Endothelial cell of umbilical vein (primary cell): ENCODE results near the gene SAXO1. TPM values are rescaled to one million over a fixed set of nuclear protein-coding genes. Genes with fewer than 3 reads are reported as not detected.

Source experiments
- BruUV-seq: library from RNA; stranded (reverse); fragments of 400-500 nt; replicated peaks from 2 replicates; lab custom pipeline; 2021; lab: Mats Ljungman, UMichigan
- CTCF ChIA-PET: fragments of 300-600, 350-600 bp; sonication (Branson Sonifier 250); formaldehyde crosslinking; loops from one replicate; lab custom pipeline; 2021; ENCODE audit warnings: antibody characterized with exemption, inconsistent platforms; lab: Charles Lee
- POLR2A ChIA-PET: fragments of 300-600, 350-600 bp; sonication (Branson Sonifier 250); formaldehyde crosslinking; loops from one replicate; lab custom pipeline; 2021; ENCODE audit warnings: antibody characterized with exemption, inconsistent platforms; lab: Charles Lee
- DNase-seq: peaks from one replicate; pipeline ENCODE4 v3.0.0-alpha.2; 2011; ENCODE audit warnings: low read depth, low spot score
- FAIRE-seq: peaks from 2 replicates; lab custom pipeline; 2011; peaks lifted over from hg19 to GRCh38; lab: Jason Lieb, UNC
- H2AFZ ChIP-seq: 2 replicates; pipeline ENCODE4 v1.6.0; 2012; ENCODE audit warnings: low read depth, low read length, control low read depth, inconsistent platforms
- H3K27ac ChIP-seq: 2 replicates; pipeline ENCODE4 v1.5.1; 2011; ENCODE audit warnings: low read depth, mild to moderate bottlenecking, control low read depth, low read length, moderate library complexity; ENCODE audit not compliant: insufficient read depth
- H3K27me3 ChIP-seq, 2 experiments: 2 replicates each; pipeline versions ENCODE4 v1.6.0 to v1.6.1; 2011; ENCODE audit warnings: low read length in 2 of 2, mixed read lengths in 1 of 2; ENCODE audit not compliant: control insufficient read depth in 2 of 2, insufficient read depth in 2 of 2
- H3K36me3 ChIP-seq, 2 experiments: 2 replicates in 1 of 2; 3 replicates in 1 of 2; pipeline ENCODE4 v1.5.1; 2011; ENCODE audit warnings: low read length in 2 of 2, mild to moderate bottlenecking in 1 of 2, moderate library complexity in 1 of 2; ENCODE audit not compliant: control insufficient read depth in 2 of 2, insufficient read depth in 2 of 2; ENCODE audit errors: extremely low read depth in 1 of 2
- H3K4me1 ChIP-seq: 3 replicates; pipeline ENCODE4 v1.5.1; 2011; ENCODE audit warnings: mild to moderate bottlenecking, low read length; ENCODE audit not compliant: control insufficient read depth, insufficient read depth; ENCODE audit errors: extremely low read depth
- H3K4me2 ChIP-seq: 2 replicates; pipeline ENCODE4 v1.6.1; 2011; ENCODE audit warnings: low read length, control low read depth, mixed read lengths; ENCODE audit not compliant: insufficient read depth
- H3K4me3 ChIP-seq, 3 experiments: fragments of 200-600 bp in 1 of 3; sonication (generic), shearing (Covaris generic) in 1 of 3; replicated peaks in 1 of 3; 2 replicates each; pipeline ENCODE4 v1.5.1; 2011 to 2016; ENCODE audit warnings: control low read depth in 3 of 3, low read length in 3 of 3, mild to moderate bottlenecking in 2 of 3, inconsistent platforms in 1 of 3, low read depth in 1 of 3, moderate library complexity in 1 of 3; ENCODE audit not compliant: insufficient read depth in 1 of 3
- H3K79me2 ChIP-seq: 2 replicates; pipeline ENCODE4 v1.6.0; 2012; ENCODE audit warnings: low read length, inconsistent platforms; ENCODE audit not compliant: control insufficient read depth, insufficient read depth
- H3K9ac ChIP-seq: replicated peaks from 2 replicates; pipeline ENCODE3; 2011; ENCODE audit warnings: low read length, control low read depth; ENCODE audit not compliant: insufficient read depth; ENCODE audit errors: extremely low read depth
- H3K9me1 ChIP-seq: replicated peaks from 3 replicates; pipeline ENCODE4 v1.6.0; 2011; ENCODE audit warnings: mild to moderate bottlenecking, low read length; ENCODE audit not compliant: control insufficient read depth, insufficient read depth; ENCODE audit errors: extremely low read depth
- H3K9me3 ChIP-seq: replicated peaks from 2 replicates; pipeline ENCODE4 v1.5.1; 2012; ENCODE audit warnings: low read length, inconsistent platforms; ENCODE audit not compliant: control insufficient read depth, insufficient read depth
- H4K20me1 ChIP-seq: replicated peaks from 2 replicates; pipeline ENCODE3; 2011; ENCODE audit warnings: mild to moderate bottlenecking, low read length; ENCODE audit not compliant: control insufficient read depth, insufficient read depth; ENCODE audit errors: extremely low read depth
- CTCF ChIP-seq, 2 donors: IDR thresholded peaks; 1 replicate in 1 of 2; 2 replicates in 1 of 2; pipeline ENCODE4 v1.5.1; 2011; ENCODE audit warnings: low read length in 2 of 2, mild to moderate bottlenecking in 2 of 2, moderate library complexity in 2 of 2, control low read depth in 1 of 2, inconsistent platforms in 1 of 2, low read depth in 1 of 2; ENCODE audit not compliant: insufficient read depth in 1 of 2; ENCODE audit errors: extremely low read depth in 1 of 2
- EZH2 ChIP-seq: IDR thresholded peaks from 2 replicates; pipeline ENCODE4 v1.6.1; 2012; ENCODE audit warnings: borderline replicate concordance, low read depth, mild to moderate bottlenecking, moderate library complexity, low read length, inconsistent platforms; ENCODE audit not compliant: severe bottlenecking
- FOS ChIP-seq: IDR thresholded peaks from 2 replicates; pipeline ENCODE4 v1.6.1; 2011; ENCODE audit warnings: mild to moderate bottlenecking, low read length, moderate library complexity, borderline replicate concordance; ENCODE audit not compliant: insufficient read depth
- GATA2 ChIP-seq: IDR thresholded peaks from 2 replicates; pipeline ENCODE4 v1.7.0; 2011; ENCODE audit warnings: low read depth, mild to moderate bottlenecking, moderate library complexity, mixed read lengths, low read length; ENCODE audit not compliant: insufficient read length, insufficient read depth
- MAX ChIP-seq: IDR thresholded peaks from 2 replicates; pipeline ENCODE4 v1.6.1; 2011; ENCODE audit not compliant: insufficient read depth, insufficient read length
- MYC ChIP-seq: IDR thresholded peaks from one replicate; pipeline ENCODE4 v1.6.1; 2011; ENCODE audit warnings: mild to moderate bottlenecking, low read depth, low read length
- POLR2A ChIP-seq: IDR thresholded peaks from 2 replicates; pipeline ENCODE4 v1.6.1; 2012; ENCODE audit warnings: low read depth, mild to moderate bottlenecking, control low read depth, low read length
- POLR2AphosphoS5 ChIP-seq: IDR thresholded peaks from 2 replicates; pipeline ENCODE4 v1.6.1; 2012; ENCODE audit warnings: low read depth, mild to moderate bottlenecking, control low read depth, low read length, moderate library complexity; ENCODE audit not compliant: insufficient read depth
- dilution Hi-C: fragments of 300-500 bp; cut with MboI; formaldehyde crosslinking; loops from one replicate; pipeline ENCODE4 v1.15.0; 2019; ENCODE audit warnings: low sequenced_read_pairs; ENCODE audit not compliant: extremely low pct_ligation_motif_present
- intact Hi-C: fragments of 100-400 bp; cut with micrococcal nuclease; formaldehyde crosslinking; loops from one replicate; pipeline ENCODE4 v1.10.0; 2022
- polyA plus RNA-seq, 4 experiments: library from polyadenylated mRNA; depleted of rRNA in 3 of 4; stranded (reverse) in 3 of 4; unstranded in 1 of 4; fragments of >200 nt; gene quantifications; 2 replicates each; pipeline versions ENCODE4 v1.2.1 to v1.2.3, GENCODE V29; 2011 to 2012; ENCODE audit warnings: missing spikeins in 1 of 4
- total RNA-seq: library from RNA; stranded (reverse); gene quantifications from 2 replicates; pipeline ENCODE4 v1.2.3, GENCODE V29; 2021

Gene SAXO1
- total and polyA plus RNA-seq, 2 donors (not counting 3 experiments of a cell fraction or from before 2014, with no cell fraction given) = not detected

DNA sequence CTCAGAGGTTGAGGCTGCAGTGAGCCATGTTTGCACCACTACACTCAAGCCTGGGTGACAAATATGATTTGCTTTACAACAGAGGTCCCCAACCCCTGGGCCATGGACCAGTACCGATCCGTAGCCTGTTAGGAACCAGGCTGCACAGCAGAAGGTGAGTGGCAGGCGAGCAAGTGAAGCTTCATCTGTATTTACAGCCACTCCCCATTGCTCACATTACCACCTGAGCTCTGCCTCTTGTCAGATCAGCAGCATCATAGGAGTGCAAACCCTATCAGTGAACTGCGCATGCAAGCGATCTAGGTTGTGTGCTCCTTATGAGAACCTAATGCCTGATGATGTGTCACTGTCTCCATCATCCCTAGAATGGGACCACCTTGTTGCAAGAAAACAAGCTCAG lies 42.5 kb downstream of the SAXO1 start:
- no TSS peak for BruUV-seq

DNA sequence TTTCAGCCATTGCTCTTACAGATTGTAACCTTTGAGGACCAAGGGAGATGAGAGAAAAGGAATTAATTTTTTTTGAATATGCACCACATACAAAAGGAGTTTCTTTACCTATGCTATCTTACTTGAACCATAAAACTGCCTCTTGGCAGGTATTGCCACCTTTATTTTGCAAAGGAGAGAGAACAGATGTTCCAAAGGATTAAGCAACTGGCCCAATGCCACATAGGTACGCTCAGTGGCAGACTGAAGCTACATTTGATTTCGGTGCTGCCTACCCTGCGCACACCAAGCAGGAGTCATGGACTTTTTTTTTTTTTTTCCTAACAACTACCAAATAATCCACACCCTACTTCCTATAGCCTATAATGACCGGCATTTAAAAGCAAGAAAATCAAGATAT lies 43.1 kb downstream of the SAXO1 start:
- intact Hi-C loops = no loop called here
- Histone ChIP-seq H3K27me3 (peaks cover 0 to 6% of the 10 kb centered on the region in 2 experiments), H3K9me3 (no peaks in the 10 kb centered on the region), H3K9me1 (no peaks in the 10 kb centered on the region), H3K9ac (no peak overlapping the region), H4K20me1 (no peaks in the 10 kb centered on the region), H3K36me3 (no peaks in the 10 kb centered on the region), H3K79me2 (no peaks in the 10 kb centered on the region), H3K4me3 (no peak overlapping the region), H3K27ac (no peak overlapping the region), H3K4me1 (no peaks in the 10 kb centered on the region), H2AFZ (no peak overlapping the region), H3K4me2 (no peak overlapping the region)
- no TSS peak for BruUV-seq
- ChIA-PET CTCF (interaction anchor here (1.4 kb wide), 1 partner anchor 17 kb away, joined by 3 read pairs; no protein-coding TSS in a partner anchor), POLR2A (interaction anchor here (0.7 kb wide), 1 partner anchor 10 kb away, joined by 3 read pairs; no protein-coding TSS in a partner anchor)
- TF ChIP-seq POLR2A (no peak), FOS (no peak), EZH2 (no peak), GATA2 (no peak), CTCF (IDR thresholded peaks at IDR 0.05; ENCODE audit: extremely low read depth in 1 of 2, insufficient read depth in 1 of 2, low read depth in 1 of 2, low read length in 2 of 2) (no peak), MAX (no peak), POLR2AphosphoS5 (no peak)
- FAIRE-seq = no peak
- dilution Hi-C loops = no loop called here
- DNase-seq = no peak

More for the DNA sequence above, 42.5 kb downstream of the SAXO1 start:
- FAIRE-seq (no peak), DNase-seq (no peak)
- dilution Hi-C loops (no loop called here), intact Hi-C loops (no loop called here)
- H3K9ac ChIP-seq = no peak overlapping the region
- H3K36me3 ChIP-seq = no peaks in the 10 kb centered on the region
- ChIA-PET POLR2A (no interaction called here), CTCF (no interaction called here)
- no peaks in the 10 kb centered on the region for H3K79me2 ChIP-seq
- TF ChIP-seq MYC = no peak
- no peak for TF ChIP-seq GATA2
- TF ChIP-seq CTCF (IDR thresholded peaks at IDR 0.05; ENCODE audit: extremely low read depth in 1 of 2, insufficient read depth in 1 of 2, low read depth in 1 of 2, low read length in 2 of 2) = no peak
- H3K9me1 ChIP-seq = no peaks in the 10 kb centered on the region
- H3K9me3 ChIP-seq = no peaks in the 10 kb centered on the region
- no peak overlapping the region for H3K4me3 ChIP-seq
- peaks cover 0 to 6% of the 10 kb centered on the region in 2 experiments for H3K27me3 ChIP-seq
- H2AFZ ChIP-seq = no peak overlapping the region
- H4K20me1 ChIP-seq = no peaks in the 10 kb centered on the region
- no peak overlapping the region for H3K4me2 ChIP-seq
- no peaks in the 10 kb centered on the region for H3K4me1 ChIP-seq
- H3K27ac ChIP-seq = no peak overlapping the region
